SH-SY5Y (cell line): ENCODE data around the gene NUP37.

Source experiments
- GATA2 ChIP-seq: IDR thresholded peaks from 2 replicates; pipeline ENCODE4 v1.6.1; 2011; ENCODE audit warnings: mild to moderate bottlenecking, low read depth, low read length
- GATA3 ChIP-seq: IDR thresholded peaks from 2 replicates; pipeline ENCODE4 v1.6.1; 2011; ENCODE audit warnings: low read depth, mild to moderate bottlenecking, low read length, moderate library complexity

GRCh38 chr12:102144221-102144620 is 24.3 kb upstream of the NUP37 start:
- TF ChIP-seq GATA2 (no peak), GATA3 (no peak)
